Erythroblast (primary cell): Measurements from ENCODE around the gene GLRX5.

ENCODE experiments used
- GATA1 ChIP-seq: IDR thresholded peaks from 2 replicates; pipeline ENCODE4 v1.6.1; 2011; ENCODE audit warnings: low read depth, mild to moderate bottlenecking, control low read depth, low read length, moderate library complexity
- POLR2A ChIP-seq: IDR thresholded peaks from 2 replicates; pipeline ENCODE4 v1.6.1; 2011; ENCODE audit warnings: mild to moderate bottlenecking, low read length

DNA sequence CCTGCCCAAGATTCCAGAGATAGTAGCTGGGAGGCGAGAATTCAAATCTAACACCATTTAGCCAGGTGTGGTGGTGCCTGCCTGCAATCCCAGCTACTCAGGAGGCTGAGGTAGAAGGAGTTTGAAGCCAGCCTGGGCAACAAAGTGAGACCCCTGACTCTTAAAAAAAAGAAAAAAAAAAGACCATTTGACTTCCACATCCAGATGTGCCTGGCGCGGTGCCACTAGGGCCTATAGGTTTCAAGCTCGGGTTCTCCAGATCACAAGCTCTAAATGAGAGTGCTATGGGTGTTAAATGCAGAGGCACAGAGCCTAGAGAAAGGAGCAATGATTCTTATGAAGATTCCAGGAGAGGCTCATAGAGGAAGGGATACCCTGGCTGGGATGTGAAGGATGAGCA is 40.9 kb upstream of the GLRX5 start:
- TF ChIP-seq POLR2A (no peak), GATA1 (no peak)
